ENCODE results near the gene RNU5D-1.

Gene RNU5D-1

GRCh38 chr1:44696789-44697345 is 34.1 kb downstream of the RNU5D-1 start:
- no peak for DNase-seq

GRCh38 chr1:44696101-44696500 is 34.9 kb downstream of the RNU5D-1 start:
- DNase-seq = no peak

- DNase-seq = no peak
These were observed 35.3 kb downstream of the RNU5D-1 start for GRCh38 chr1:44695671-44696070.

- no peak for DNase-seq
These were observed 36.0 kb downstream of the RNU5D-1 start for GRCh38 chr1:44694863-44695478.

GRCh38 chr1:44693900-44694299 is 37.1 kb downstream of the RNU5D-1 start:
- no peak for DNase-seq

GRCh38 chr1:44693159-44693558 is 37.8 kb downstream of the RNU5D-1 start:
- DNase-seq = no peak

GRCh38 chr1:44689447-44689765 is 41.6 kb downstream of the RNU5D-1 start:
- DNase-seq = no peak

GRCh38 chr1:44688760-44689446 is 42.1 kb downstream of the RNU5D-1 start:
- no peak for DNase-seq

GRCh38 chr1:44685881-44686280 is 45.1 kb downstream of the RNU5D-1 start:
- DNase-seq = no peak

GRCh38 chr1:44685218-44685617 is 45.8 kb downstream of the RNU5D-1 start:
- DNase-seq = no peak

- DNase-seq = no peak
These were observed 46.4 kb downstream of the RNU5D-1 start for GRCh38 chr1:44684525-44684924.

- DNase-seq = no peak
These were observed 48.1 kb downstream of the RNU5D-1 start for GRCh38 chr1:44682883-44683265.

- DNase-seq = no peak
These were observed 48.8 kb downstream of the RNU5D-1 start for GRCh38 chr1:44681905-44682882.

Data from NCI-H1694 (cell line).